Endometrial microvascular endothelial cells (primary cell): ENCODE results near the gene CCDC86. TPM values are rescaled to one million over a fixed set of nuclear protein-coding genes. Genes with fewer than 3 reads are reported as not detected.

ENCODE experiments used
- in situ Hi-C: cut with HindIII; loops from 2 replicates; pipeline ENCODE4 v1.10.0; 2017; ENCODE audit warnings: low sequenced_read_pairs, low pct_unique_long_range_greater_than_20kb; ENCODE audit errors: inconsistent ontology term
- total RNA-seq: library from RNA; depleted of rRNA; stranded (reverse); fragments of >200 nt; gene quantifications from one replicate; pipeline ENCODE4 v1.2.3, GENCODE V29; 2015; ENCODE audit errors: inconsistent ontology term

Gene CCDC86
- total RNA-seq, 1 donor from 2014 or later, result 80.8 TPM

- in situ Hi-C loops, result no loop called here
These were observed 8.0 kb downstream of the CCDC86 start for GRCh38 chr11:60849641-60850520.

- in situ Hi-C loops, result no loop called here
These were observed 9.6 kb downstream of the CCDC86 start for GRCh38 chr11:60851327-60852104.

GRCh38 chr11:60852117-60852981 lies 10.4 kb downstream of the CCDC86 start:
- in situ Hi-C loops, result no loop called here

GRCh38 chr11:60852982-60853950 lies 11.4 kb downstream of the CCDC86 start:
- in situ Hi-C loops, result no loop called here

GRCh38 chr11:60854140-60854846 lies 12.4 kb downstream of the CCDC86 start:
- in situ Hi-C loops, result no loop called here

- in situ Hi-C loops, result no loop called here
These were observed 13.2 kb downstream of the CCDC86 start for GRCh38 chr11:60854847-60855725.

GRCh38 chr11:60855726-60856633 lies 14.1 kb downstream of the CCDC86 start, which contains the start of gene PTGDR2:
Gene PTGDR2 (minus strand): TSS chr11:60855950. CDS start chr11:60853722, 2,228 bp downstream.
- in situ Hi-C loops, result no loop called here

GRCh38 chr11:60857378-60858232 lies 15.7 kb downstream of the CCDC86 start:
- in situ Hi-C loops, result no loop called here

GRCh38 chr11:60858236-60858635 lies 16.3 kb downstream of the CCDC86 start:
- in situ Hi-C loops, result no loop called here

- in situ Hi-C loops, result no loop called here
These were observed 17.0 kb downstream of the CCDC86 start for GRCh38 chr11:60858731-60859464.

GRCh38 chr11:60859616-60860250 lies 17.8 kb downstream of the CCDC86 start:
- in situ Hi-C loops, result no loop called here

- in situ Hi-C loops, result no loop called here
These were observed 19.0 kb downstream of the CCDC86 start for GRCh38 chr11:60860943-60861342.

GRCh38 chr11:60862171-60862570 lies 20.3 kb downstream of the CCDC86 start:
- in situ Hi-C loops, result no loop called here
